ENCODE measurements around the gene RHBDL1.

RHBDL1 gene

DNA sequence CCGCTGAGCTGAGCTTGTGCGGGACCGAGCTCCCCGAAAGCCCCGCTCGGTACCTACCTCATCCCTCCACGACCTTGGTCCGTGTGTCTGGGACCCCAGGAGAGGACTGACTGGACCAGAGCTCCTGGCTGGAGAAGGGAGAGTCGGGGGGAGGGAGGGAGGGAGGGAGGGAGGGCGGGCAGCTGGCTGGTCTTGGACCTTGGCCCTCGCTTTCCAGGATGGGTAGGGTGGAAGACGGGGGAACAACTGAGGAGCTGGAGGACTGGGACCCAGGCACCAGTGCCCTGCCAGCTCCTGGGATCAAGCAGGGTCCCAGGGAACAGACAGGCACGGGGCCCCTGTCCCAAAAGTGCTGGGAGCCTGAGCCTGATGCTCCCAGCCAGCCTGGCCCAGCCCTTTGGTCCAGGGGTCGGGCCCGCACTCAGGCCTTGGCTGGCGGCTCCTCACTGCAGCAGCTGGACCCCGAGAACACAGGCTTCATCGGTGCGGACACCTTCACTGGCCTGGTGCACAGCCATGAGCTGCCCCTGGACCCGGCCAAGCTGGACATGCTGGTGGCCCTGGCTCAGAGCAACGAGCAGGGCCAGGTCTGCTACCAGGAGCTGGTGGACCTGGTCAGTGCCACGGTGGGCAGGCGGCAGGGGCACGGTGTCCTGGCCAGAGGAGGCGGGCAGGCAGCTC, 553 bp downstream of the RHBDL1 start:
- no peak for DNase-seq

- DNase-seq: no peak
Measured at GRCh38 chr16:676565-676902, 1.1 kb downstream of the RHBDL1 start.

- DNase-seq: no peak
Measured at GRCh38 chr16:676913-677312, 1.4 kb downstream of the RHBDL1 start.

DNA sequence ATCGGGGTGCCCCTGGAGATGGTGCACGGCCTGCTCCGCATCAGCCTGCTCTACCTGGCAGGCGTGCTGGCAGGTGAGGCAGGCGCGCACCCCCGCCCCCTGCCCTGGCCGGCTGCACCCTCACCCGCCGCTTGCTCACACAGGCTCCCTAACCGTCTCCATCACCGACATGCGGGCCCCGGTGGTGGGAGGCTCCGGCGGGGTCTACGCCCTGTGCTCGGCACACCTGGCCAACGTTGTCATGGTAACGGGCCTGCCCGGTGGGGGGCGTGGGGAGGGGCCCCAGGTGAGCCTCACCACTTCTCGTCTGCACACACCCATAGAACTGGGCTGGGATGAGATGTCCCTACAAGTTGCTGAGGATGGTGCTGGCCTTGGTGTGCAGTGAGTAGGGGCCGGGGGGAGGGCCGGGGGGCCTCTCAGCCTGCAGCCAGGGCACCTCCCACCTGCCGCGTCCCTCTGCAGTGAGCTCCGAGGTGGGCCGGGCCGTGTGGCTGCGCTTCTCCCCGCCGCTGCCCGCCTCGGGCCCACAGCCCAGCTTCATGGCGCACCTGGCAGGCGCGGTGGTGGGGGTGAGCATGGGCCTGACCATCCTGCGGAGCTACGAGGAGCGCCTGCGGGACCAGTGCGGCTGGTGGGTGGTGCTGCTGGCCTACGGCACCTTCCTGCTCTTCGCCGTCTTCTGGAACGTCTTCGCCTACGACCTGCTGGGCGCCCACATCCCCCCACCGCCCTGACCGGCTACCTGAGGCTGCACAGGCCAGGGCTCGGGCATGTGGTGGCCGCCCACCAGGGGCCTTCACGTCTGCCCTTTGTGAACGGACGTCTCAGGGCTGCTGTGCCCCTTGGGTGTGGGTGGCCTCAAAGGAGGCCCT, 2.1 kb downstream of the RHBDL1 start:
- no peak for DNase-seq

DNA sequence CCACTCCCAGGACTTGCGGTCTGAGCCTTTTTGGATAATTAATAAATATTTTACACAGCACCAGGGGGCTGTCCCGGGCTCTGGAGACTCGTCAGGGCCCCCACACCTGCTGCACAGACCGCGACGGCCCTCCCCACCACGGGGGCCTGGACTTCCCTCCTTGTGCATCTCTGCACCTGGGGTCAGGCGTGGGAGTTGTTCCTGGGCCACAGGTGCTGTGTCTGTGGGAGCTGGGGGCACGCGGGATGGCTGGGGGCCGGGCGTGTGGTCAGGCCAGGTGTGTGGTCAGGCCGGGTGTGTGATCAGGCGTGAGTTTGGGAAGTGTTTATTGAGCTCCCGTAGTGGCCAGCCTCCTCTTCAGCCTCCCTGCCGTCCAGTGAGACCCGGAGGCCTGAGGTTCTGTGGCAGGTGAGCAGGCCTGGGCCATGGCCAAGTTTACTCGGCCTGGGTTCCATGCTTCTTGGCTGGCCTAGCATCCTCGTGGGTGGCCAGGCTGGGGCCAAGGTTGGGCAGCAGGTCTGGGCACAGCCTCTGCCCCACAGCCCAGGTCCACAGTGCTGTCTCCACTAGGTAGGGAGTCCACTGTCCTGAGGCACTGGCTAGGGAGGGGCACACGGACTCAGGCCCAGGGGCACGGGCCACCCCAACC, 2.9 kb downstream of the RHBDL1 start:
- no peak for DNase-seq

DNA sequence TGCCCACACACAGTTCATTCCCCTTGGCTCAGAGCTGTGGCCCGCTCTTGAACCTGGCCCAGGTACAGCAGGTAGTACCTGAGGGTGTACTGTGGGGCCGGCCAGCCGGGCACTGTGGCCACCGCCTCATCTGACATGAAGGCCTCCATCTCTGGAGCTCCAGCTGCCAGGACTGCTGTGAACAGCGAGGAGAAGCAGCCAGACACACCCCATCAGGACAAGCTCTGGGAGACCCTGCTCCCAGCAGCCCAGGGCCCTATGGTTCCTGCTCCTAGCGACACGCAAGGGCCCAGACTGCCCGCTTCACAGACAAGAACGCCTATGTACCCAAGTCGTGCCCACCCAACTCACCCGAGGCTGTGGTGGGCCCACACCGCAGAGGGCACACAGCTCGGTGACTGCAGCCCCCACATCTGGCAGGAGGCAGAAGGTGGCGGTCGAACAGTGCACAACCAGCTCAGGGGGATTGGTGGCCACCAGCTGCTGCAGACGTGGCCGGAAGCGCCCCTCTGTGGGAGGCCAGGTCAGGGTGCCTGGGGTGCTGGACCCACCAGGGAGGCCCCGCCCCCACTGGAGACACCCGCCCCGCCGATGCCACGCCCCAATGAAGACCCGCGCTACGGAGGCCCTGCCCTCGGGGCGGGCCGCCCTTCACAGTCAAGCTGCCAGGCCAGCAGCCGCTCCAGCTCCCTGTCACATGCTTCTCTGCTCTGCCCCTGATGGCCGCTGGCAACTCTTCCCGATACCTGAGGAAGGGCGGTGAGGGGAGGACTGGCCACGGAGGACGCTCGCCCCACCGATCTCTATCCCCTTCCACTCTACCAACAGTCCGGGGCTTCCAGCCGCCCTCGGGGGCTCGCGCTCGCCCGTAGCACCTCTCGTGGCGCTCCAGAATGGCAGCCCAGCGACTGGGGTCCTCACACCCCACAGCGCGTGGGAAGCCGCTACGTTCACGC, 3.7 kb downstream of the RHBDL1 start:
- peak; percentile 65 for DNase-seq

DNA sequence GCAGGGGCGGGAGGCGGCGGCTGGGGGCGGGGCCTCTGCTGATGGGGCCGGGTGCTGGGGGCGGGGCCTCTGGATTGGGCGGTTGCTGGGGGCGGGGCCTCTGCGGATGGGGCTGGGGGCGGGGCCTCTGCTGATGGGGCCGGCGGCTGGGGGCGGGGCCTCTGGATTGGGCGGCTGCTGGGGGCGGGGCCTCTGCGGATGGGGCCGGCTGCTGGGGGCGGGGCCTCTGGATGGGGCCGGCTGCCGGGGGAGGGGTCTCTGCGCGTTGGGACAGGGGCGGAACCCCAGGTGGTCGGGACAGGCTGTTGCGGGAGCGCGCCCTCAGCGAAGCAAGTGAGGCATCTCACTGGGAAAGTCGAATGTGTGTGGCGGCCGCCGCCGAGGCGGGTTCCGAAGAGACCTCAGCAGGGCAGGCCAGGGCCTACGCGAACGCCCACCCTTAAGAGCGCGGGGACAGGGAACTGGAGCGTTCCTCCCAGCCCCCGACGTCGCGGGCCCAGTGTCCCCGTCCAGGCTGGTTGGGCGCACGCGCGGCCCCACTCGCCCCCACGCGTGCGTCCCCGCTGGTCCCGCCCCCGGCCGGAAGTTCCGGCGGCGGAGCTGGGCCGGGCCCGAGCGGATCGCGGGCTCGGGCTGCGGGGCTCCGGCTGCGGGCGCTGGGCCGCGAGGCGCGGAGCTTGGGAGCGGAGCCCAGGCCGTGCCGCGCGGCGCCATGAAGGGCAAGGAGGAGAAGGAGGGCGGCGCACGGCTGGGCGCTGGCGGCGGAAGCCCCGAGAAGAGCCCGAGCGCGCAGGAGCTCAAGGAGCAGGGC, 4.5 kb downstream of the RHBDL1 start, which contains the start of gene STUB1:
Gene STUB1, plus strand, starts transcription at position 597 of the 811 bp plus-strand sequence. Its CDS starts 116 bp downstream, at position 713.
- peak; percentile 92 for DNase-seq

DNA sequence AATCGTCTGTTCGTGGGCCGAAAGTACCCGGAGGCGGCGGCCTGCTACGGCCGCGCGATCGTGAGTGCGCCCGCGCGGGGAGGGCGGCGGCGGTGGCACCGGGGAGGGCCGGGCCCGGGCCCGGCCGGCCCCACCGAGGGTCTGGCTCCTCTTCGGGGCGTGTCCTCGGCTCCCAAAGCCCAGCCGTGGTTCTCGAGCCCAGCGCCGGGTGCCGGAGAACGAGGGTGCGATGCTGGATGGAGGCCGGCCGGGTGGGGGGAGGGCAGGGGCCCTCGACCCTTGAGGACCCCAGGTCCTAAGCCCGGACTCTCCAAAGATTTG, 5.1 kb downstream of the RHBDL1 start:
- DNase-seq: no peak

- DNase-seq: peak; percentile 29
Measured at GRCh38 chr16:680967-681745, 5.7 kb downstream of the RHBDL1 start.

GRCh38 chr16:681746-682427, 6.4 kb downstream of the RHBDL1 start:
- no peak for DNase-seq

DNA sequence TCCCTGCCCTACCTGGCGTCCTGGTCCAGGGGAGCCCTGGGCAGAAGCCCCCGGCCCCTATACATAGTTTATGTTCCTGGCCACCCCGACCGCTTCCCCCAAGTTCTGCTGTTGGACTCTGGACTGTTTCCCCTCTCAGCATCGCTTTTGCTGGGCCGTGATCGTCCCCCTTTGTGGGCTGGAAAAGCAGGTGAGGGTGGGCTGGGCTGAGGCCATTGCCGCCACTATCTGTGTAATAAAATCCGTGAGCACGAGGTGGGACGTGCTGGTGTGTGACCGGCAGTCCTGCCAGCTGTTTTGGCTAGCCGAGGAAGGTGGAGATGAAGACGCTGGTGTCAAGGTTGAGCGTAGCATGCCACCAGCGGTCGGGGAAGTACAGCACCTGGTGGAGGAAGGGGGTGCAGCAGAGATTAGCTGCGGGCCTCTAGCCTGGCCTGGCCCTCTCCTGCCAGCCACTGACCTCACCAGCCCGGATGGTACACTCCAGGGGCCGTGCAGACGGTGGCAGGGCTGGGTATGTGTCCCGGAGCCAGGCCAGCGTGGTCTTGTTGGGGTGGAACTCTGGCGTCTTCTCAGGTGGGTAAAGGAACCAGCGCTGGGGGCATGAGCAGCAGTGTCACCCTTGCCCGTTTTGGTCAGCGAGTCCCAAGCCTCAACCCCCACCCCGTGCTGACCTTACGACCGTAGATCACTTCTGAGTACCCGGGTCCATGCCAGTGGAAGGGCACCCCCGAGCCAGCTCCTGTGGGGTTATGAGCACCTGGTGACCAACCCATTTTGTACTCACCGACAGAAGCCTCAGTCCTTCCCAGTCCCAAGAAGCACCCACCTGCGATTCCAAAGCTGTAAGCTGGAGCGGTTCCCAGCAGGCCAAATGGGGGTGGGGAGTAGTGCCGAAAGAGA, 7.3 kb downstream of the RHBDL1 start:
- DNase-seq: no peak

- DNase-seq: no peak
Measured at GRCh38 chr16:683396-684070, 8.1 kb downstream of the RHBDL1 start.

DNA sequence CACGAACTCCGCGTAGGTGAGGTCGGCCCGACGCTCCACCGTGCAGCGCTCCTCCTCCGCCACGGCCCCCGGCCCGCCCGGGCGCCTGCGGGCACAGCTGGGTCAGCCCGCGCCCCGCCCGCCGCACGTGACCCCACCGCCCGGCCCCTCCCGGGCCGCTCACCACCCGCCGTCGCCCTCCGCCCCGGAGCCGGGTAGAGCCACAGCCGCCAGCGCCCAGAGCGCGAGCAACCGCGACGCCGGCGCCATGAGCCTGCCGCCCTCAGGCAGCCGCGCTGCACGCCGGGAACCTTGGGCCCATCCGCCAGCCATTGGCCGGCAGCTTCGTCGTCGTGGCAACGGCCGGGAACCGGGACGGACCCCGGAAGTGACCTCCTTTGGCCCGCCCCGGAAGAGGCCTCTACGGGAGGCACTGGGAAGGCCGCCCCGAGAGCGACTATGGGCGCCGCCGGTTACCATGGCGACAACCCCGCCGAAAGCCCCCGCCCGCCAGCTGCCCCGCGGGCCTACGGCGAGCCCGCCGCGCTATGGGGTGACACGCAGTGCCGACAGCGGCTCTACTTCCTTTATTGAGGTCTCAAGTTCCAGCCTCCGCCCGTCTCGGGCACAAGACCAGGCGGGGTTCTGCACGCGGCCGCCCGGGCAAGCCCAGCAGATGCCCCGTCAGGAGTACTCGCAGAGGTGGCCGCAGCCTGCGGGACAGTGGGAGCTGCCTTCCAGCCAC, 8.8 kb downstream of the RHBDL1 start, which contains the start of gene JMJD8:
Gene JMJD8, minus strand, starts transcription at position 264 of the 724 bp plus-strand sequence. Its CDS starts 15 bp downstream, at position 249.
- DNase-seq: peak; percentile 98

- DNase-seq: no peak
Measured at GRCh38 chr16:684961-685696, 9.7 kb downstream of the RHBDL1 start.

- no peak for DNase-seq
Measured at GRCh38 chr16:685967-686366, 10.5 kb downstream of the RHBDL1 start.

GRCh38 chr16:686459-687260, 11.2 kb downstream of the RHBDL1 start:
- no peak for DNase-seq

All from activated CD4-positive, alpha-beta T cell treated with anti-CD3 and anti-CD28 coated beads, Interleukin-2, amount 50 U/mL, for 16 hours (primary cell).